ENCODE data around the gene COX10. TPM values are rescaled to one million over a fixed set of nuclear protein-coding genes. Genes with fewer than 3 reads are reported as not detected.

COX10 gene
- total RNA-seq, 5 donors from 2014 or later (not counting 1 experiment from before 2014, with no cell fraction given) = 14.8 to 18.0 (median 16.3) TPM

DNA sequence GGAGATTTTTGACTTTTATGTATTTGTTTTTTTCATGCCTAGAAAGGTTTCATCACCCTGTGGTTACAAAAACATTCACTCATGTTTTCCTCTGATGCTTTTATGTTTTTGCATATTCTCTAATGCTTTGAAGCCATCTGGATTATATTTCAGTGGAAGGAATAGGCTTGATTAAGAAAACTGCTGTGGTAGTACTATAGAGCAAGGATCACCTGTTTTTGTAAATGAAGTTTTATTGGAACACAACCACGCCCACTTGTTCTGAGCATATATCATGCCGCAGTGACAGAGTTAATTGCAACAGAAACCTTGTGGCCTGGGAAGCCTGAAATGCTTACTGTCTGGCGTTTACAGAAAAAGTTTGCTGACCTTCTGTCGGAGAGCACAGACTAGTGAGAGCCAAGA is 11.5 kb downstream of the COX10 start:
- no peak overlapping the region for H3K4me3 Mint-ChIP-seq
- no peaks in the 10 kb centered on the region for H3K27me3 ChIP-seq (replicated peaks in 1 of 2; ENCODE audit: control insufficient read depth in 2 of 2, extremely low read depth in 1 of 2, insufficient read depth in 2 of 2, low read length in 1 of 2)
- H3K4me1 Mint-ChIP-seq = peaks cover 31 to 49% (median 34%) of the 10 kb centered on the region in 3 donors
- H3K36me3 Mint-ChIP-seq = peaks cover 49% of the 10 kb centered on the region
- peaks cover 4 to 46% of the 10 kb centered on the region in 2 donors for H3K36me3 ChIP-seq (ENCODE audit: control insufficient read depth in 2 of 2, extremely low read depth in 1 of 2, insufficient read depth in 1 of 2, low read length in 1 of 2)
- no peaks in the 10 kb centered on the region for H3K9me3 Mint-ChIP-seq
- no peak overlapping the region for H3K27ac ChIP-seq (ENCODE audit: low read length)
- no peak overlapping the region for H3K4me3 ChIP-seq (ENCODE audit: control insufficient read depth in 1 of 2, extremely low read depth in 1 of 2, low read length in 1 of 2)
- DNase-seq = no peak
- no peaks in the 10 kb centered on the region for H3K27me3 Mint-ChIP-seq
- no peak for ATAC-seq (replicated peaks in 1 of 4)
- CTCF ChIA-PET = no interaction called here
- POLR2A ChIA-PET = no interaction called here
- 93% methylated on average over 4 of the region's 4 CpGs for WGBS (ENCODE audit: insufficient coverage)
- H3K9me3 ChIP-seq = no peaks in the 10 kb centered on the region
- H3K4me1 ChIP-seq (ENCODE audit: control insufficient read depth in 1 of 2, extremely low read depth in 1 of 2, insufficient read depth in 2 of 2, low read length in 2 of 2) = no peaks in the 10 kb centered on the region
- H3K27ac Mint-ChIP-seq = no peak overlapping the region

GRCh38 chr17:14082848-14083247 is 13.5 kb downstream of the COX10 start:
- no peak overlapping the region for H3K4me3 Mint-ChIP-seq
- no peak overlapping the region for H3K27ac Mint-ChIP-seq
- ChIA-PET CTCF (no interaction called here), POLR2A (no interaction called here)
- no peaks in the 10 kb centered on the region for H3K9me3 ChIP-seq
- ATAC-seq (replicated peaks in 1 of 4) (no peak), DNase-seq (no peak)
- H3K4me3 ChIP-seq (ENCODE audit: control insufficient read depth in 1 of 2, extremely low read depth in 1 of 2, low read length in 1 of 2) = no peak overlapping the region
- H3K27me3 Mint-ChIP-seq = no peaks in the 10 kb centered on the region
- no peaks in the 10 kb centered on the region for H3K9me3 Mint-ChIP-seq
- no peaks in the 10 kb centered on the region for H3K4me1 ChIP-seq (ENCODE audit: control insufficient read depth in 1 of 2, extremely low read depth in 1 of 2, insufficient read depth in 2 of 2, low read length in 2 of 2)
- peaks cover 41 to 63% (median 49%) of the 10 kb centered on the region in 3 donors for H3K4me1 Mint-ChIP-seq
- no peaks in the 10 kb centered on the region for H3K27me3 ChIP-seq (replicated peaks in 1 of 2; ENCODE audit: control insufficient read depth in 2 of 2, extremely low read depth in 1 of 2, insufficient read depth in 2 of 2, low read length in 1 of 2)
- H3K27ac ChIP-seq (ENCODE audit: low read length) = no peak overlapping the region
- WGBS (ENCODE audit: insufficient coverage) = 100% methylated on average over 4 of the region's 8 CpGs
- peaks cover 49% of the 10 kb centered on the region for H3K36me3 Mint-ChIP-seq
- H3K36me3 ChIP-seq (ENCODE audit: control insufficient read depth in 2 of 2, extremely low read depth in 1 of 2, insufficient read depth in 1 of 2, low read length in 1 of 2) = peaks cover 4 to 30% of the 10 kb centered on the region in 2 donors

- Histone ChIP-seq H3K9me3 (no peaks in the 10 kb centered on the region), H3K4me1 (ENCODE audit: control insufficient read depth in 1 of 2, extremely low read depth in 1 of 2, insufficient read depth in 2 of 2, low read length in 2 of 2) (no peaks in the 10 kb centered on the region), H3K4me3 (ENCODE audit: control insufficient read depth in 1 of 2, extremely low read depth in 1 of 2, low read length in 1 of 2) (no peak overlapping the region), H3K27ac (ENCODE audit: low read length) (no peak overlapping the region), H3K36me3 (ENCODE audit: control insufficient read depth in 2 of 2, extremely low read depth in 1 of 2, insufficient read depth in 1 of 2, low read length in 1 of 2) (peaks cover 4 to 15% of the 10 kb centered on the region in 2 donors), H3K27me3 (replicated peaks in 1 of 2; ENCODE audit: control insufficient read depth in 2 of 2, extremely low read depth in 1 of 2, insufficient read depth in 2 of 2, low read length in 1 of 2) (no peaks in the 10 kb centered on the region)
- Mint-ChIP-seq H3K9me3 (no peaks in the 10 kb centered on the region), H3K4me3 (no peak overlapping the region), H3K4me1 (peaks cover 55 to 73% (median 59%) of the 10 kb centered on the region in 3 donors), H3K27ac (no peak overlapping the region), H3K36me3 (peaks cover 49% of the 10 kb centered on the region), H3K27me3 (no peaks in the 10 kb centered on the region)
- no CpG with 5 or more reads among the region's 2 CpGs for WGBS (ENCODE audit: insufficient coverage)
- POLR2A ChIA-PET = no interaction called here
- CTCF ChIA-PET = no interaction called here
- no peak for ATAC-seq (replicated peaks in 1 of 4)
- no peak for DNase-seq
These were observed 15.7 kb downstream of the COX10 start for GRCh38 chr17:14084955-14085354.

DNA sequence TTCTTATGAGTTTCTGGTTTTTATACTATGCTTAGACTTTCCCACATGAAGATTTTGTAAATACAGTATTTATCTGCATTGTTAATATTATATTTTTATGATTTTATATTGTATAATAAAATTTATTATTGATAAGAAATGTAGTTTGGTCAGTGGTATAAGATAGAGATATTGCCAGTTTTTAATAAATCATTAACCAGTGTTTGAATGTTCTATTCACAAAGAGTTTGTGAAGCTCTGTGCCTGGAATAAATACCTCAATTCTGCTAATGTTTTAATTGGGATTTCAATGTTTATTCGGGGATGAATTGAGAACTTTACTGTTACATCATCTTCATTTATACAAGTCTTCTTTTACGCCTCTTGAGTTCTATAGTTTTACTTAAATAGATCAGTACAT is 16.9 kb downstream of the COX10 start:
- ATAC-seq (replicated peaks in 1 of 4) = no peak
- Mint-ChIP-seq H3K9me3 (no peaks in the 10 kb centered on the region), H3K36me3 (peaks cover 40% of the 10 kb centered on the region), H3K4me1 (peaks cover 58 to 75% (median 63%) of the 10 kb centered on the region in 3 donors), H3K27me3 (no peaks in the 10 kb centered on the region), H3K27ac (no peak overlapping the region), H3K4me3 (no peak overlapping the region)
- ChIA-PET CTCF (no interaction called here), POLR2A (no interaction called here)
- H3K36me3 ChIP-seq (ENCODE audit: control insufficient read depth in 2 of 2, extremely low read depth in 1 of 2, insufficient read depth in 1 of 2, low read length in 1 of 2) = peaks cover 4 to 10% of the 10 kb centered on the region in 2 donors
- no peaks in the 10 kb centered on the region for H3K27me3 ChIP-seq (replicated peaks in 1 of 2; ENCODE audit: control insufficient read depth in 2 of 2, extremely low read depth in 1 of 2, insufficient read depth in 2 of 2, low read length in 1 of 2)
- H3K27ac ChIP-seq (ENCODE audit: low read length) = no peak overlapping the region
- H3K4me1 ChIP-seq (ENCODE audit: control insufficient read depth in 1 of 2, extremely low read depth in 1 of 2, insufficient read depth in 2 of 2, low read length in 2 of 2) = no peaks in the 10 kb centered on the region
- no peak overlapping the region for H3K4me3 ChIP-seq (ENCODE audit: control insufficient read depth in 1 of 2, extremely low read depth in 1 of 2, low read length in 1 of 2)
- no peaks in the 10 kb centered on the region for H3K9me3 ChIP-seq
- no peak for DNase-seq
- WGBS (ENCODE audit: insufficient coverage) = no CpG with 5 or more reads among the region's 2 CpGs

GRCh38 chr17:14089179-14089578 is 19.9 kb downstream of the COX10 start:
- WGBS (ENCODE audit: insufficient coverage) = 88% methylated on average over 1 of the region's 1 CpG

DNA sequence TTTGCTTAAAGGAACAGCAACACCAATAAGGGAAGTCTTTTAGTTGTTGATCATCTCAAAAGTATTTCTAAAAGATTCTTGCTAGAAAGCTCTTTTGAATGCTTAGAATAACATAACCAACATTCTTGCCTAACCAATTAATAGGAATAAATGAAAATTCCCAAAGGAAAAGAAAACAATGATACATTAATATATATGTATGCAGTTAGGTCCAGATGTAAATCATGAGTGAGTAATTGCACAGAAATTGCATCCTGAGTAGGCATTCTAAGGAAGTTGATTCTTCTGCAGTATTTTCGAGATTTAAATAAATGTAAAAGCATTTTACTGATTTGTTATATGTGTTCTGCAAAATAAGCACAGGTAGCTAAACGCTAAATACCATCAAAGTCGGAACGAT is 22.1 kb downstream of the COX10 start:
- ChIA-PET POLR2A (interaction anchor here in 1 of 2 donors (0.6 kb wide), 1 partner anchor 204 kb away, joined by 10 read pairs; no protein-coding TSS in a partner anchor), CTCF (interaction anchor here (0.7 to 1.0 kb wide), 2 partner anchors 25 to 112 kb away, joined by 3 read pairs; no protein-coding TSS in a partner anchor)
- no peak overlapping the region for H3K4me3 Mint-ChIP-seq
- Histone ChIP-seq H3K4me3 (ENCODE audit: control insufficient read depth in 1 of 2, extremely low read depth in 1 of 2, low read length in 1 of 2) (no peak overlapping the region), H3K27ac (ENCODE audit: low read length) (no peak overlapping the region), H3K4me1 (ENCODE audit: control insufficient read depth in 1 of 2, extremely low read depth in 1 of 2, insufficient read depth in 2 of 2, low read length in 2 of 2) (no peaks in the 10 kb centered on the region), H3K36me3 (ENCODE audit: control insufficient read depth in 2 of 2, extremely low read depth in 1 of 2, insufficient read depth in 1 of 2, low read length in 1 of 2) (peaks cover 0 to 3% of the 10 kb centered on the region in 2 donors), H3K9me3 (no peaks in the 10 kb centered on the region), H3K27me3 (replicated peaks in 1 of 2; ENCODE audit: control insufficient read depth in 2 of 2, extremely low read depth in 1 of 2, insufficient read depth in 2 of 2, low read length in 1 of 2) (no peaks in the 10 kb centered on the region)
- peaks cover 24% of the 10 kb centered on the region for H3K36me3 Mint-ChIP-seq
- no peak overlapping the region for H3K27ac Mint-ChIP-seq
- H3K4me1 Mint-ChIP-seq = peaks cover 63 to 80% (median 68%) of the 10 kb centered on the region in 3 donors
- ATAC-seq (replicated peaks in 1 of 4) (no peak), DNase-seq (no peak)
- no CpG with 5 or more reads among the region's 4 CpGs for WGBS (ENCODE audit: insufficient coverage)
- H3K27me3 Mint-ChIP-seq = no peaks in the 10 kb centered on the region
- H3K9me3 Mint-ChIP-seq = no peaks in the 10 kb centered on the region

More at GRCh38 chr17:14089179-14089578, 19.9 kb downstream of the COX10 start:
- ChIA-PET CTCF (no interaction called here), POLR2A (interaction anchor here in 1 of 2 donors (0.6 kb wide), 1 partner anchor 112 kb away, joined by 3 read pairs; no protein-coding TSS in a partner anchor)
- no peaks in the 10 kb centered on the region for H3K9me3 Mint-ChIP-seq
- H3K27ac Mint-ChIP-seq = no peak overlapping the region
- Histone ChIP-seq H3K27me3 (replicated peaks in 1 of 2; ENCODE audit: control insufficient read depth in 2 of 2, extremely low read depth in 1 of 2, insufficient read depth in 2 of 2, low read length in 1 of 2) (no peaks in the 10 kb centered on the region), H3K27ac (ENCODE audit: low read length) (no peak overlapping the region), H3K9me3 (no peaks in the 10 kb centered on the region), H3K4me3 (ENCODE audit: control insufficient read depth in 1 of 2, extremely low read depth in 1 of 2, low read length in 1 of 2) (no peak overlapping the region), H3K4me1 (ENCODE audit: control insufficient read depth in 1 of 2, extremely low read depth in 1 of 2, insufficient read depth in 2 of 2, low read length in 2 of 2) (no peaks in the 10 kb centered on the region), H3K36me3 (ENCODE audit: control insufficient read depth in 2 of 2, extremely low read depth in 1 of 2, insufficient read depth in 1 of 2, low read length in 1 of 2) (peaks cover 0 to 3% of the 10 kb centered on the region in 2 donors)
- peaks cover 26% of the 10 kb centered on the region for H3K36me3 Mint-ChIP-seq
- ATAC-seq (replicated peaks in 1 of 4) (no peak), DNase-seq (no peak)
- H3K27me3 Mint-ChIP-seq = no peaks in the 10 kb centered on the region
- peaks cover 57 to 73% (median 68%) of the 10 kb centered on the region in 3 donors for H3K4me1 Mint-ChIP-seq
- no peak overlapping the region for H3K4me3 Mint-ChIP-seq

All from T-cell (primary cell).